Measurements from ENCODE around the gene GGCT.

- no peak for TF ChIP-seq CTCF (IDR thresholded peaks at IDR 0.05)
- TF ChIP-seq POLR2A (IDR thresholded peaks at IDR 0.05): no peak
These were observed 39.4 kb downstream of the GGCT start for GRCh38 chr7:30465046-30465810.

Measured in testis (tissue), 2 donors.